Osteocyte (in vitro differentiated cells): ENCODE data around the gene NELFB. TPM values are rescaled to one million over a fixed set of nuclear protein-coding genes. Genes with fewer than 3 reads are reported as not detected.
A peak's percentile ranks its signal among the peaks of the same experiment; 100 is the strongest.

Experiments used
- DNase-seq: peaks from one replicate; pipeline ENCODE4 v3.0.0; 2021; ENCODE audit warnings: mixed read lengths; ENCODE audit not compliant: unreplicated experiment; ENCODE audit errors: extremely low spot score
- H3K27ac Mint-ChIP-seq: one replicate; pipeline ENCODE4 v1.8.0; 2021; ENCODE audit warnings: mild to moderate bottlenecking, mixed read lengths; ENCODE audit not compliant: unreplicated experiment
- H3K27me3 Mint-ChIP-seq: one replicate; pipeline ENCODE4 v1.8.0; 2021; ENCODE audit warnings: mixed read lengths; ENCODE audit not compliant: unreplicated experiment
- H3K36me3 Mint-ChIP-seq: one replicate; pipeline ENCODE4 v1.8.0; 2021; ENCODE audit warnings: mixed read lengths; ENCODE audit not compliant: unreplicated experiment
- H3K4me1 Mint-ChIP-seq: one replicate; pipeline ENCODE4 v1.8.0; 2021; ENCODE audit warnings: mixed read lengths; ENCODE audit not compliant: unreplicated experiment
- H3K4me3 Mint-ChIP-seq: one replicate; pipeline ENCODE4 v1.8.0; 2021; ENCODE audit warnings: mild to moderate bottlenecking, moderate library complexity, mixed read lengths; ENCODE audit not compliant: unreplicated experiment
- H3K9me3 Mint-ChIP-seq: one replicate; pipeline ENCODE4 v1.8.0; 2021; ENCODE audit warnings: mixed read lengths; ENCODE audit not compliant: unreplicated experiment
- total RNA-seq: library from RNA; stranded (reverse); gene quantifications from 2 replicates; pipeline ENCODE4 v1.2.1, GENCODE V29; 2021
- TF ChIP-seq, protein P1 (sequence below): fragments of 200-600 bp; sonication (generic); IDR thresholded peaks from 2 replicates; pipeline ENCODE4 v1.5.0; 2021; ENCODE audit warnings: antibody characterized with exemption, mild to moderate bottlenecking, moderate library complexity

Gene NELFB
- total RNA-seq, 1 donor from 2014 or later: 54.1 TPM

DNA sequence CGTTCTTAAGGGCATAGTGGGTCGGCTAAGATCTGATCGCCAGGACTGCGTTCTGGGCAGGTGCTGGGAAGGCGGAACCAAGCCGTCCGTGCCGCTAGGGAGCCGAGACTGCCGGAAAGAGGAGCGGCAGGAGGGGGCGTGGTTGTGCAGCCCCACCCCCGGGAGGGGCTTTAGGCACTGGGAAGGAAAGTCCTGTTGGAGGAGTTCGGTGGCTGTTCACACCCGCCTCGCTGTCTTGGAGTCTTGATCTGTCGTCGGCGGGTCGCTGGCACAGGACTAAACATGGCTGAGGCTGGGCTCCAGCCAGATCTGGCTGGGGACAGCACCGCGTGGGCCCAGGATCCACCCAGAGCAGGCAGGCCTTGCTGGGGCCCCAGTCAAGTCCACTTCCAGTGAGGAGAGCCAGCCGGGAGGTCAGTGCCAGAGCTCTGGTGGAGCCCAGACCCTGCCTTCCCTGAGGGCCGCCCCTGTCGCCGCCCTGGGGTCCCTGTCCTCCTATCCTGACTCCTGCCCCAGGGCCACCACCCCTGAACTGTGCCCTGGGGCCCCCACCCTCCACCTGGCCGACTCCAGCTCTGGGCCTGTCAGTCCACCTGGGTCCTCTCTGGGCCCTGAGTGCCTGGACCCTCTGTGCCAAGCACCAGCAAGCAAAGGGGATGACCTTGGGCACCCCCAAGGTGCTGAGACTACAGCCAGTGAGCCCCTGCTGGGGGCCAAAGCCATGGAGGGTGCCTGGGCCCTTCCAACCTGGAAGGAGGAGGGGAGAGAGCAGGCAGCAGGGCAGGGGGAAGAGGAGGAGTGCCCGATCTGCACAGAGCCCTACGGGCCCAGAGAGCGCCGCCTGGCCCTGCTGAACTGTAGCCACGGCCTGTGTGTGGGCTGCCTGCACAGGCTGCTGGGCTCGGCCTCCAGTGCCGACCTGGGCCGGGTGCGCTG lies 37.6 kb upstream of the NELFB start:
- H3K27me3 Mint-ChIP-seq: no peaks in the 10 kb centered on the region
- peaks cover 5% of the 10 kb centered on the region for H3K4me1 Mint-ChIP-seq
- DNase-seq: no peak
- H3K9me3 Mint-ChIP-seq: no peaks in the 10 kb centered on the region
- H3K4me3 Mint-ChIP-seq: no peak overlapping the region
- peak overlapping the region; percentile 27 for H3K27ac Mint-ChIP-seq
- H3K36me3 Mint-ChIP-seq: peaks cover 3% of the 10 kb centered on the region
- TF ChIP-seq, protein P1, sequence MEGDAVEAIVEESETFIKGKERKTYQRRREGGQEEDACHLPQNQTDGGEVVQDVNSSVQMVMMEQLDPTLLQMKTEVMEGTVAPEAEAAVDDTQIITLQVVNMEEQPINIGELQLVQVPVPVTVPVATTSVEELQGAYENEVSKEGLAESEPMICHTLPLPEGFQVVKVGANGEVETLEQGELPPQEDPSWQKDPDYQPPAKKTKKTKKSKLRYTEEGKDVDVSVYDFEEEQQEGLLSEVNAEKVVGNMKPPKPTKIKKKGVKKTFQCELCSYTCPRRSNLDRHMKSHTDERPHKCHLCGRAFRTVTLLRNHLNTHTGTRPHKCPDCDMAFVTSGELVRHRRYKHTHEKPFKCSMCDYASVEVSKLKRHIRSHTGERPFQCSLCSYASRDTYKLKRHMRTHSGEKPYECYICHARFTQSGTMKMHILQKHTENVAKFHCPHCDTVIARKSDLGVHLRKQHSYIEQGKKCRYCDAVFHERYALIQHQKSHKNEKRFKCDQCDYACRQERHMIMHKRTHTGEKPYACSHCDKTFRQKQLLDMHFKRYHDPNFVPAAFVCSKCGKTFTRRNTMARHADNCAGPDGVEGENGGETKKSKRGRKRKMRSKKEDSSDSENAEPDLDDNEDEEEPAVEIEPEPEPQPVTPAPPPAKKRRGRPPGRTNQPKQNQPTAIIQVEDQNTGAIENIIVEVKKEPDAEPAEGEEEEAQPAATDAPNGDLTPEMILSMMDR: no peak

DNA sequence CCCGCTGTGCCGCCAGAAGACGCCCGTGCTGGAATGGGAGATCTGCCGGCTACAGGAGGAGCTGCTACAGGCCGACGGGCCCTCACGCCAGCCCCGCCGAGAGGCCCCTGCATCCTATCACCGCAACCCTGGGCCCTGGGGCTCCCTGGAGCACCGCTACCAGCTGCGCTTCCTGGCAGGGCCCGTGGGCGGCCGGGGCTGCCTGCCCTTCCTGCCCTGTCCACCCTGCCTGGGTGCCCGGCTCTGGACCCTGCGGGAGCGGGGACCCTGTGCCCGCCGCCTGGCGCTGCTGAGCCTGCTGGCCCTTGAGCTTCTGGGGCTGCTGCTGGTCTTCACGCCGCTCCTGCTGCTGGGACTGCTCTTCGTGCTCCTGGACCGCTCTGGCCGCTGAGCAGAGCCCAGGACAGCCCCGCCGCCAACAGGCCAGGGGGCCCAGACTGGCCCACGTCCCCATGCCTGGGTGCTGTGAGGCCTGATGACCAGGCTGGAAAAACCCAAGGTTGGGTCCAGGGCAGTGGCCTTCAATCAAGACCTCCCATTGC lies 36.8 kb upstream of the NELFB start:
- Mint-ChIP-seq H3K36me3 (no peaks in the 10 kb centered on the region), H3K4me1 (peaks cover 10% of the 10 kb centered on the region), H3K27ac (no peak overlapping the region), H3K4me3 (no peak overlapping the region), H3K27me3 (no peaks in the 10 kb centered on the region), H3K9me3 (no peaks in the 10 kb centered on the region)
- no peak for DNase-seq
- TF ChIP-seq, protein P1: no peak

DNA sequence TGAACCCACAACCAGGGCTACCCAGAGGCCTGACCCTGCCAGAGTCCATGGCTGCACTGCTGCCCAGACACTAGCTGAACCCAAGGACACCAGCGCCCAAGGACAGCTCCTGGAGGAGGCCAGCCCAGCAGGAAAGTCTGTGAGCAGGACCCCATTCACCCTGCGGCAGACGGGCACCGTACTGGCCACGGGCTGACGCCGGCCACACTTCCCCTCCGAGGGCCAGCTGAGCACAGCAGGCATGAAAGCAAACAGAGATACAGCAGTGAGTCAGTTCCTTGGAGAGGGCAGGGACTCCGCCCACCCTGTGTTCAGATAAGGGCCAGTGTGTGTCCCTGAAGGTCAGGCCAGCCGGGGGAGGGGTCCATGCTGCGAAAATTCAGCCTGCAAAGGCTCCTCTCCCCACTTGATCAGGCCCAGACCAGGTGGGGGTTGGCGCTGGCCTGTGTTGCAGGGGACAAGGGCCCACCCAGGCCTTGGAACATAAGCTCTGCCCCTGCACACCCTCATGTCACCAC lies 36.3 kb upstream of the NELFB start:
- no peak for DNase-seq
- H3K27ac Mint-ChIP-seq: no peak overlapping the region
- H3K4me3 Mint-ChIP-seq: no peak overlapping the region
- no peaks in the 10 kb centered on the region for H3K9me3 Mint-ChIP-seq
- H3K36me3 Mint-ChIP-seq: no peaks in the 10 kb centered on the region
- TF ChIP-seq, protein P1: no peak
- H3K4me1 Mint-ChIP-seq: peaks cover 10% of the 10 kb centered on the region
- no peaks in the 10 kb centered on the region for H3K27me3 Mint-ChIP-seq

DNA sequence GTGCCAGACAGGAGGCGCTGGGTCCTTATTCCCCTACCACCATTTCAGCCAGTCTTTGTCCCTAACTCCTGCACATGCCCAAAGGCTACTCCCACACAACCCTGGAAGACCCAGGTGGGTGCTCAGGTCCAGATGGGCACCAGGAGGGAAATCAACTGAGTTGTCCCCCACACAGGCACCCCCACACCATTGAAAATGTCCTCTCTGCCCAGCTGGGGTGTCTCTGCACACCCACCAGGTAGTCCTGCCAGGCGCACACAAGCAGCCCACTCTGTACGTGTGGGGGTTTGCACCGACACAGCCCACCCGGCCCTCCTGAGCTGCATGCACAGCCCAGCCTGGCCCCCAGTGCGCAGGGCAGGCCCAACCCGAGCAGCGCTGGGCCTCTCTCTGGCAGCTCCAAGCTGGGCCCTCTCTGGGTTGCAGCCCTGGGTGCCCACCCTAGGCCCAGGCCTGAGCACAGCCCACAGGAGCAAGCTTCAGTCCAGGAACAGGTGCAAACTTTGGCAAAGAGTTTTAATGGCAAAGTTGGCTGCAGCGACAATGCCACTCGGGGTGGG lies 35.3 kb upstream of the NELFB start:
- Mint-ChIP-seq H3K4me1 (peaks cover 11% of the 10 kb centered on the region), H3K4me3 (no peak overlapping the region), H3K36me3 (no peaks in the 10 kb centered on the region), H3K27me3 (no peaks in the 10 kb centered on the region), H3K27ac (no peak overlapping the region), H3K9me3 (no peaks in the 10 kb centered on the region)
- no peak for DNase-seq
- TF ChIP-seq, protein P1: no peak
